H1 (cell line): Measurements from ENCODE around the gene ZNRF3. TPM values are rescaled to one million over a fixed set of nuclear protein-coding genes. Genes with fewer than 3 reads are reported as not detected.

Experiments used
- CTCF ChIA-PET: fragments of 300-600 bp; sonication (Branson Sonifier 250); formaldehyde crosslinking; loops from one replicate; lab custom pipeline; 2021; ENCODE audit not compliant: partially characterized antibody; lab: Charles Lee
- POLR2A ChIA-PET: fragments of 300-600 bp; sonication (Branson Sonifier 250); formaldehyde crosslinking; loops from one replicate; lab custom pipeline; 2021; ENCODE audit warnings: inconsistent platforms; ENCODE audit not compliant: partially characterized antibody; lab: Charles Lee
- DNase-seq, 2 experiments: peaks; one replicate each; pipeline versions ENCODE4 v3.0.0 to v3.0.0-alpha.2; 2010 to 2022; ENCODE audit warnings: low spot score in 2 of 2, low read depth in 1 of 2, mixed read lengths in 1 of 2
- FAIRE-seq: peaks from 2 replicates; lab custom pipeline; 2011; peaks lifted over from hg19 to GRCh38; lab: Jason Lieb, UNC
- H2AFZ ChIP-seq: 2 replicates; pipeline ENCODE4 v1.8.1; 2012; ENCODE audit warnings: low read length, inconsistent platforms
- H2AK5ac ChIP-seq: 2 replicates; pipeline ENCODE4 v1.6.1; 2013; ENCODE audit warnings: low read depth, low read length
- H2BK120ac ChIP-seq: replicated peaks from 2 replicates; pipeline ENCODE3; 2013; ENCODE audit warnings: low read depth, low read length, inconsistent platforms
- H2BK12ac ChIP-seq: 2 replicates; pipeline ENCODE4 v1.6.1; 2013; ENCODE audit warnings: low read depth, low read length
- H2BK15ac ChIP-seq: 2 replicates; pipeline ENCODE4 v1.6.1; 2013; ENCODE audit warnings: low read length
- H2BK20ac ChIP-seq: 2 replicates; pipeline ENCODE4 v1.6.1; 2013; ENCODE audit warnings: low read length
- H2BK5ac ChIP-seq: 2 replicates; pipeline ENCODE4 v1.6.1; 2013; ENCODE audit warnings: low read depth, low read length
- H3K14ac ChIP-seq: 2 replicates; pipeline ENCODE4 v1.6.1; 2013; ENCODE audit warnings: inconsistent platforms; ENCODE audit not compliant: insufficient read length
- H3K18ac ChIP-seq: 2 replicates; pipeline ENCODE4 v1.6.1; 2013; ENCODE audit warnings: low read length; ENCODE audit errors: extremely low read depth
- H3K23ac ChIP-seq: 2 replicates; pipeline ENCODE4 v1.6.1; 2013; ENCODE audit warnings: inconsistent platforms; ENCODE audit not compliant: insufficient read length
- H3K23me2 ChIP-seq: 2 replicates; pipeline ENCODE4 v1.6.1; 2013; ENCODE audit warnings: low read depth, low read length
- H3K27ac ChIP-seq: 2 replicates; pipeline ENCODE4 v1.6.1; 2011; ENCODE audit warnings: low read depth, low read length, inconsistent platforms
- H3K27me3 ChIP-seq, 4 experiments: replicated peaks in 1 of 4; 1 replicate in 1 of 4; 2 replicates in 3 of 4; pipeline versions ENCODE4 v1.6.1 to v1.8.1; 2011 to 2013; ENCODE audit warnings: low read length in 3 of 4, mild to moderate bottlenecking in 3 of 4, inconsistent platforms in 2 of 4, mixed read lengths in 2 of 4, moderate library complexity in 1 of 4; ENCODE audit not compliant: control insufficient read depth in 3 of 4, insufficient read depth in 3 of 4; ENCODE audit errors: extremely low read depth in 1 of 4
- H3K36me3 ChIP-seq, 4 experiments: 2 replicates each; pipeline versions ENCODE4 v1.6.1 to v1.8.1; 2011 to 2013; ENCODE audit warnings: mild to moderate bottlenecking in 4 of 4, low read length in 3 of 4, moderate library complexity in 2 of 4, control low read depth in 1 of 4, inconsistent platforms in 1 of 4; ENCODE audit not compliant: insufficient read depth in 4 of 4, control insufficient read depth in 2 of 4
- H3K4ac ChIP-seq: replicated peaks from 2 replicates; pipeline ENCODE3; 2013; ENCODE audit warnings: low read length, low read depth, mixed read lengths, inconsistent platforms; ENCODE audit not compliant: insufficient read length
- H3K4me1 ChIP-seq, 4 experiments: replicated peaks in 1 of 4; 1 replicate in 1 of 4; 2 replicates in 3 of 4; pipeline versions ENCODE4 v1.6.1 to v1.8.1; 2011 to 2013; ENCODE audit warnings: low read length in 3 of 4, inconsistent platforms in 2 of 4, mixed read lengths in 1 of 4; ENCODE audit not compliant: insufficient read depth in 4 of 4, control insufficient read depth in 3 of 4
- H3K4me2 ChIP-seq, 2 experiments: 2 replicates each; pipeline versions ENCODE4 v1.6.1 to v1.8.1; 2011 to 2013; ENCODE audit warnings: low read depth in 2 of 2, low read length in 2 of 2, control low read depth in 1 of 2, inconsistent platforms in 1 of 2, mild to moderate bottlenecking in 1 of 2; ENCODE audit not compliant: insufficient read depth in 1 of 2
- H3K4me3 ChIP-seq, 4 experiments: fragments of 200-600, 300-600 bp in 1 of 4; sonication (generic), shearing (Covaris generic), sonication (Bioruptor Twin) in 1 of 4; 2 replicates each; pipeline versions ENCODE4 v1.5.1 to v1.8.1; 2011 to 2016; ENCODE audit warnings: low read length in 4 of 4, low read depth in 3 of 4, control low read depth in 2 of 4, inconsistent platforms in 2 of 4, mild to moderate bottlenecking in 2 of 4, mixed read lengths in 1 of 4, moderate library complexity in 1 of 4; ENCODE audit not compliant: insufficient read depth in 2 of 4; ENCODE audit errors: extremely low read depth in 1 of 4
- H3K56ac ChIP-seq: replicated peaks from 2 replicates; pipeline ENCODE3; 2013; ENCODE audit warnings: low read depth, mild to moderate bottlenecking, mixed read lengths, low read length, inconsistent platforms; ENCODE audit not compliant: insufficient read length
- H3K79me1 ChIP-seq: 2 replicates; pipeline ENCODE4 v1.6.1; 2013; ENCODE audit warnings: low read depth, low read length, control low read depth
- H3K79me2 ChIP-seq, 2 experiments: 2 replicates each; pipeline versions ENCODE4 v1.6.1 to v1.8.1; 2012 to 2013; ENCODE audit warnings: low read length in 2 of 2, mild to moderate bottlenecking in 2 of 2, inconsistent platforms in 1 of 2; ENCODE audit not compliant: insufficient read depth in 2 of 2, control insufficient read depth in 1 of 2
- H3K9ac ChIP-seq, 4 experiments: replicated peaks in 1 of 4; 1 replicate in 1 of 4; 2 replicates in 3 of 4; pipeline versions ENCODE4 v1.6.1 to v1.8.1; 2011 to 2013; ENCODE audit warnings: low read depth in 3 of 4, low read length in 3 of 4, control low read depth in 2 of 4, mild to moderate bottlenecking in 2 of 4, moderate library complexity in 2 of 4, inconsistent platforms in 1 of 4; ENCODE audit errors: extremely low read depth in 1 of 4
- H3K9me3 ChIP-seq, 2 experiments: 2 replicates each; pipeline versions ENCODE4 v1.6.1 to v1.8.1; 2012 to 2013; ENCODE audit warnings: mild to moderate bottlenecking in 2 of 2, moderate library complexity in 2 of 2, control low read depth in 1 of 2, inconsistent platforms in 1 of 2, low read depth in 1 of 2, low read length in 1 of 2, mixed read lengths in 1 of 2; ENCODE audit not compliant: insufficient read depth in 2 of 2
- H4K20me1 ChIP-seq, 2 experiments: replicated peaks in 1 of 2; 2 replicates each; pipeline versions ENCODE3 to v1.8.1; 2011 to 2013; ENCODE audit warnings: inconsistent platforms in 2 of 2, low read length in 2 of 2, mild to moderate bottlenecking in 1 of 2; ENCODE audit not compliant: insufficient read depth in 2 of 2, control insufficient read depth in 1 of 2
- H4K5ac ChIP-seq: 2 replicates; pipeline ENCODE4 v1.6.1; 2013; ENCODE audit warnings: low read length, low read depth, mixed read lengths, inconsistent platforms; ENCODE audit not compliant: insufficient read length
- H4K8ac ChIP-seq: 2 replicates; pipeline ENCODE4 v1.8.0; 2013; ENCODE audit warnings: mild to moderate bottlenecking, moderate library complexity, low read length, inconsistent platforms; ENCODE audit not compliant: insufficient read depth; ENCODE audit errors: extremely low read depth
- H4K91ac ChIP-seq: replicated peaks from 2 replicates; pipeline ENCODE3; 2013; ENCODE audit warnings: low read length, mixed read lengths, inconsistent platforms; ENCODE audit not compliant: insufficient read length
- CBX8 ChIP-seq: fragments of 300-800, 300-1000 bp; sonication (generic); IDR thresholded peaks from 2 replicates; pipeline ENCODE4 v1.7.1; 2016; ENCODE audit warnings: low read depth, low read length, borderline replicate concordance
- JUND ChIP-seq: IDR thresholded peaks from 2 replicates; pipeline ENCODE4 v1.6.1; 2011; ENCODE audit warnings: mild to moderate bottlenecking, improper control_type of control experiment, low read length
- KDM5A ChIP-seq: fragments of 200-600 bp; IDR thresholded peaks from 2 replicates; pipeline ENCODE4 v1.7.1; 2012; ENCODE audit warnings: mild to moderate bottlenecking, low read length, inconsistent platforms, mixed read lengths
- POLR2A ChIP-seq, 2 experiments: IDR thresholded peaks; 1 replicate in 1 of 2; 2 replicates in 1 of 2; pipeline ENCODE4 v1.6.1; 2011; ENCODE audit warnings: low read depth in 2 of 2, low read length in 2 of 2, mild to moderate bottlenecking in 2 of 2; ENCODE audit errors: control extremely low read depth in 1 of 2
- RAD21 ChIP-seq, 2 experiments: IDR thresholded peaks in 1 of 2; conservative IDR thresholded peaks in 1 of 2; 2 replicates each; pipeline ENCODE4 v1.6.1; 2011; ENCODE audit warnings: low read depth in 2 of 2, low read length in 2 of 2, improper control_type of control experiment in 1 of 2, inconsistent platforms in 1 of 2, mild to moderate bottlenecking in 1 of 2, moderate library complexity in 1 of 2
- WGBS, 2 experiments: shearing (Covaris generic) in 1 of 2; methylation state at CpG; one replicate each; pipeline versions ENCODE4 v1.1.6 to v1.1.7; 2013 to 2015; ENCODE audit warnings: low lambda C conversion rate in 2 of 2, mixed read lengths in 2 of 2, inconsistent platforms in 1 of 2, low coverage in 1 of 2, missing lambda C conversion rate in 1 of 2; ENCODE audit not compliant: insufficient replicate concordance in 2 of 2, insufficient coverage in 1 of 2, insufficient read length in 1 of 2; ENCODE audit errors: extremely low coverage in 1 of 2, missing lambda C conversion rate in 1 of 2; 5-methylcytosine and 5-hydroxymethylcytosine counted together
- polyA plus RNA-seq, 7 experiments: library from polyadenylated mRNA; depleted of rRNA in 3 of 7; stranded (reverse) in 5 of 7; unstranded in 2 of 7; fragments of >200 nt in 5 of 7; fragments of 200-250 nt in 2 of 7; gene quantifications; 1 replicate in 5 of 7; 2 replicates in 1 of 7; 4 replicates in 1 of 7; pipeline versions ENCODE4 v1.2.1 to v1.2.3, GENCODE V29; 2011 to 2013; ENCODE audit warnings: missing spikeins in 2 of 7, mixed read lengths in 2 of 7
- total RNA-seq: library from RNA; stranded (reverse); fragmentation: NEBNext Ultra II Directional; extraction: Animal tissue kit (Norgen Biotek cat#: 25700); gene quantifications from 2 replicates; pipeline ENCODE4 v1.2.1, GENCODE V29; 2021
- TF ChIP-seq, protein P1 (sequence below): IDR thresholded peaks from 2 replicates; pipeline ENCODE4 v1.6.1; 2012; ENCODE audit warnings: inconsistent platforms
- TF ChIP-seq, protein P2 (sequence below): IDR thresholded peaks from 2 replicates; pipeline ENCODE4 v1.6.1; 2012; ENCODE audit warnings: inconsistent platforms
- TF ChIP-seq, protein P3 (sequence below), 3 experiments: IDR thresholded peaks; 1 replicate in 2 of 3; 2 replicates in 1 of 3; pipeline versions ENCODE4 v1.5.1 to v1.6.1; 2011; ENCODE audit warnings: low read length in 3 of 3, mild to moderate bottlenecking in 3 of 3, inconsistent platforms in 2 of 3, low read depth in 1 of 3, moderate library complexity in 1 of 3; ENCODE audit not compliant: insufficient read depth in 1 of 3; ENCODE audit errors: control extremely low read depth in 1 of 3

The ZNRF3 gene
- total and polyA plus RNA-seq, 2 of the 8 experiments (the other 6 are each of a cell fraction or from before 2014, with no cell fraction given): 14.1 to 21.7 TPM

DNA sequence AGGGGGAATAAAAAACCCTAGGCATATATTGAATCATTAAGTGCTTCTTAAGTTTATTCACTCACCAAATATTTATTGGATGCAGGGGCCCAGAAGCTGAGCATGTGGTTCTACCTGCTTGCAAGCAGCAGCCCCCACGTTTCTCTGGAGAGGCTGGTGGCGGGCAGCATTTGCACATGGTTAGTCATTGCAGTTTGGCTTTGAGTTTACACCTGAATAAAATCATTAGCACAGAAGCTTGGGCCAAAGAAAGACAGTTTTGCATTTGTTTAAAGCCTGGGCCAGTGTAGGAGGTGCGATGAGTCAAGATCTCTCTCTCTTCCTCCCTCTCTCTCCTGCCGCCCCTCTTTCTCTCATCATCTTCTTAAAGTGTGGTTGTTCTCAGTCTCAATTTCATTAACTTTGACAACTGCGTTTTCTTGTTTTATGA, 105.7 kb downstream of the ZNRF3 start:
- peaks cover 0 to 41% of the 10 kb centered on the region in 2 experiments; a peak in 3 of 4 replicates for H3K79me2 ChIP-seq
- peak overlapping the region; percentile 96 for H3K18ac ChIP-seq
- peak overlapping the region; percentile 56; the same call in 1 of the 2 replicates for H2BK12ac ChIP-seq
- H2BK5ac ChIP-seq: peak overlapping the region; percentile 97; the same call in 1 of the 2 replicates
- H2BK20ac ChIP-seq: 0 out of 2 replicates have a peak overlapping the region, but pooled peaks have one; percentile 1
- peak overlapping the region; percentile 34 for H2BK120ac ChIP-seq
- H2BK15ac ChIP-seq: no peak overlapping the region
- no peaks in the 10 kb centered on the region for H4K20me1 ChIP-seq
- 0 out of 4 replicates have a peak, but pooled peaks cover 0 to 4% of the 10 kb centered on the region in 2 experiments for H3K9me3 ChIP-seq
- no peak overlapping the region for H2AFZ ChIP-seq
- H3K56ac ChIP-seq: no peak overlapping the region
- H2AK5ac ChIP-seq: no peak overlapping the region
- no peaks in the 10 kb centered on the region for H3K27me3 ChIP-seq
- H4K91ac ChIP-seq: peak overlapping the region; percentile 9
- H3K14ac ChIP-seq: no peak overlapping the region
- peak overlapping the region; percentile 63; the same call in 1 of the 2 replicates for H3K27ac ChIP-seq
- peaks cover 0 to 16% (median 0%) of the 10 kb centered on the region in 4 experiments; a peak in 2 of 8 replicates for H3K36me3 ChIP-seq
- H4K8ac ChIP-seq: no peak overlapping the region
- no peak for DNase-seq
- H3K4me2 ChIP-seq: peak overlapping the region; percentile 49 to 56
- peak overlapping the region; percentile 81 for H4K5ac ChIP-seq
- H3K9ac ChIP-seq: no peak overlapping the region
- peak overlapping the region in 1 of 4 experiments; percentile 39; a peak in 2 of 8 replicates for H3K4me3 ChIP-seq
- ChIA-PET CTCF (no interaction called here), POLR2A (interaction anchor here (0.7 to 2.5 kb wide), 8 partner anchors 9 to 92 kb away, joined by 3 to 15 read pairs (median 3); no protein-coding TSS in a partner anchor)
- WGBS, 2 experiments: 6% methylated on average over 5 of the region's 5 CpGs; no CpG with 5 or more reads in 1 of the 2 experiments
- H3K79me1 ChIP-seq: peaks cover 4% of the 10 kb centered on the region; the same call in 1 of the 2 replicates
- H3K4ac ChIP-seq: no peak overlapping the region
- H3K23ac ChIP-seq: no peak overlapping the region
- FAIRE-seq: peak; percentile 28
- H3K23me2 ChIP-seq: no peaks in the 10 kb centered on the region
- H3K4me1 ChIP-seq: peaks cover 8 to 27% (median 23%) of the 10 kb centered on the region in 4 experiments
- TF ChIP-seq CBX8 (no peak), JUND (peak; percentile 59; the same call in 1 of the 2 replicates), RAD21 (IDR thresholded peaks at IDR 0.05 in 1 of 2, conservative IDR thresholded peaks at IDR 0.05 in 1 of 2; ENCODE audit: low read depth in 2 of 2, low read length in 2 of 2) (0 out of 4 replicates have a peak, but pooled peaks of 1 of the 2 experiments have one; percentile 4), KDM5A (no peak), POLR2A (IDR thresholded peaks at IDR 0.05; ENCODE audit: control extremely low read depth in 1 of 2, low read depth in 2 of 2, low read length in 2 of 2) (peak in 1 of 2 experiments; percentile 39; a peak in 2 of 3 replicates)
- TF ChIP-seq, protein P1, sequence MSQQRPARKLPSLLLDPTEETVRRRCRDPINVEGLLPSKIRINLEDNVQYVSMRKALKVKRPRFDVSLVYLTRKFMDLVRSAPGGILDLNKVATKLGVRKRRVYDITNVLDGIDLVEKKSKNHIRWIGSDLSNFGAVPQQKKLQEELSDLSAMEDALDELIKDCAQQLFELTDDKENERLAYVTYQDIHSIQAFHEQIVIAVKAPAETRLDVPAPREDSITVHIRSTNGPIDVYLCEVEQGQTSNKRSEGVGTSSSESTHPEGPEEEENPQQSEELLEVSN: peak; percentile 65
- TF ChIP-seq, protein P2, sequence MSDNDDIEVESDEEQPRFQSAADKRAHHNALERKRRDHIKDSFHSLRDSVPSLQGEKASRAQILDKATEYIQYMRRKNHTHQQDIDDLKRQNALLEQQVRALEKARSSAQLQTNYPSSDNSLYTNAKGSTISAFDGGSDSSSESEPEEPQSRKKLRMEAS: peak; percentile 80
- TF ChIP-seq, protein P3, sequence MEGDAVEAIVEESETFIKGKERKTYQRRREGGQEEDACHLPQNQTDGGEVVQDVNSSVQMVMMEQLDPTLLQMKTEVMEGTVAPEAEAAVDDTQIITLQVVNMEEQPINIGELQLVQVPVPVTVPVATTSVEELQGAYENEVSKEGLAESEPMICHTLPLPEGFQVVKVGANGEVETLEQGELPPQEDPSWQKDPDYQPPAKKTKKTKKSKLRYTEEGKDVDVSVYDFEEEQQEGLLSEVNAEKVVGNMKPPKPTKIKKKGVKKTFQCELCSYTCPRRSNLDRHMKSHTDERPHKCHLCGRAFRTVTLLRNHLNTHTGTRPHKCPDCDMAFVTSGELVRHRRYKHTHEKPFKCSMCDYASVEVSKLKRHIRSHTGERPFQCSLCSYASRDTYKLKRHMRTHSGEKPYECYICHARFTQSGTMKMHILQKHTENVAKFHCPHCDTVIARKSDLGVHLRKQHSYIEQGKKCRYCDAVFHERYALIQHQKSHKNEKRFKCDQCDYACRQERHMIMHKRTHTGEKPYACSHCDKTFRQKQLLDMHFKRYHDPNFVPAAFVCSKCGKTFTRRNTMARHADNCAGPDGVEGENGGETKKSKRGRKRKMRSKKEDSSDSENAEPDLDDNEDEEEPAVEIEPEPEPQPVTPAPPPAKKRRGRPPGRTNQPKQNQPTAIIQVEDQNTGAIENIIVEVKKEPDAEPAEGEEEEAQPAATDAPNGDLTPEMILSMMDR (IDR thresholded peaks at IDR 0.05; ENCODE audit: control extremely low read depth in 1 of 3, insufficient read depth in 1 of 3, low read depth in 1 of 3, low read length in 3 of 3): no peak
